Testis (tissue), 2 donors: ENCODE data around the gene CSRP1.

Experiments
- POLR2A ChIP-seq: fragments of 450-650 bp; IDR thresholded peaks from one replicate; pipeline ENCODE4 v1.6.1; 2017; ENCODE audit warnings: antibody characterized with exemption, mild to moderate bottlenecking, moderate library complexity
- TF ChIP-seq, protein P1 (sequence below), 3 experiments: fragments of 450-650 bp in 2 of 3; fragments of 200-600 bp in 1 of 3; sonication (generic) in 1 of 3; IDR thresholded peaks; one replicate each; pipeline ENCODE4 v1.5.1; 2016 to 2019; ENCODE audit warnings: antibody characterized with exemption in 3 of 3, mild to moderate bottlenecking in 2 of 3, moderate library complexity in 1 of 3

DNA sequence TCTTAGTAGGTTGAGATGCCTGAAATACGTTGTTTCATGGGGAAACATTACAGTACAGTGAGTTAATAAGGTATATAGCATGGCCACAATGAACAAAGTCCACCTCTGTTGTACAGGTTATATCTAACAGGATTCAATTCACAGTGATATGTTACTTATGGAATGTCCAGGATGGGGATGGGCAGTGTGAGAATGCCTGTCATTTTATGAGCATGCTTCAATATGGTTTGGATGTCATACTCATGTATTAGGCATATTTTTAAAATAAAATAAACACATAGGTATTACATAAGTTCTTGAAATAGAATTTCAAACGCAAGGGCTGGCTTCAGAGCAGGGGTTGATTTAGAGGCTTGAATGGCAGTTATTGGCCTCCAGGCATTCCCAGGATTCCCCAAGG, 31.8 kb downstream of the CSRP1 start:
- TF ChIP-seq, protein P1, sequence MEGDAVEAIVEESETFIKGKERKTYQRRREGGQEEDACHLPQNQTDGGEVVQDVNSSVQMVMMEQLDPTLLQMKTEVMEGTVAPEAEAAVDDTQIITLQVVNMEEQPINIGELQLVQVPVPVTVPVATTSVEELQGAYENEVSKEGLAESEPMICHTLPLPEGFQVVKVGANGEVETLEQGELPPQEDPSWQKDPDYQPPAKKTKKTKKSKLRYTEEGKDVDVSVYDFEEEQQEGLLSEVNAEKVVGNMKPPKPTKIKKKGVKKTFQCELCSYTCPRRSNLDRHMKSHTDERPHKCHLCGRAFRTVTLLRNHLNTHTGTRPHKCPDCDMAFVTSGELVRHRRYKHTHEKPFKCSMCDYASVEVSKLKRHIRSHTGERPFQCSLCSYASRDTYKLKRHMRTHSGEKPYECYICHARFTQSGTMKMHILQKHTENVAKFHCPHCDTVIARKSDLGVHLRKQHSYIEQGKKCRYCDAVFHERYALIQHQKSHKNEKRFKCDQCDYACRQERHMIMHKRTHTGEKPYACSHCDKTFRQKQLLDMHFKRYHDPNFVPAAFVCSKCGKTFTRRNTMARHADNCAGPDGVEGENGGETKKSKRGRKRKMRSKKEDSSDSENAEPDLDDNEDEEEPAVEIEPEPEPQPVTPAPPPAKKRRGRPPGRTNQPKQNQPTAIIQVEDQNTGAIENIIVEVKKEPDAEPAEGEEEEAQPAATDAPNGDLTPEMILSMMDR (IDR thresholded peaks at IDR 0.05) = no peak
- TF ChIP-seq POLR2A = no peak
